ENCODE measurements around the gene PBX2.

DNA sequence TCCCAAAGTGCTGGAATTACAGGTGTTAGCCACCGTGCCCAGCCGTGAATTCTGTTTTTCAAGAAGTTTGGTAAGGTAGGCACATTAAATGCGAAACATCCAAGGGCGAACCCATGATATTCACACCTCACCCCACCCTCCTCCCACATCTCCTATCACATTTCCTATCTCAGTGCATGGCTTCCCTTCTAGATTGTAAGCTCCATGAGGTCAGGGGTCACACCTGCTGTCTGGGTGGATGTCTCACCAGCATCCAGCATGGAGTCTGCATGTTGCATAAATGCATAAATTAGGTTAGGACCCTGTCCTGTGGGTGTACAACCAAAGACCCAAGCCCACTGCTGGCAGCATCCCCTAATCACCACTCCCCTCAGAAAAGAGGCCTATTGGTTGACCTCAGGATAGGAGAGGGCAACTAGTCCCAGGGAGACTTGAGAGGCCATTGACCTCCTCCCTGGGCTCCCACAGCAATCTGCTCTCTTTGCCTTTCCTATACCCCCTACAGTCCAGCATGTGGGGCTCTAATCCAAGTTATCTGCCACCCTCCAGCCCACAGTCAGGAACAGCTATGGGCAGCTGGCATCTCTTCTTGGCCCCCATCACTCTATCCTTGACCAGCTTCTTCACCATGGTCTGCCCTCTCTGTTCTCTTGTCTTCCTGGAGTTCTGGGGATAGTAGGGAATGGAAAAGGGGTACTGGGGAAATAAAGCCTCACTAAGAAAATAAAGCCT is 42.4 kb downstream of the PBX2 start:
- TF ChIP-seq, protein P1, sequence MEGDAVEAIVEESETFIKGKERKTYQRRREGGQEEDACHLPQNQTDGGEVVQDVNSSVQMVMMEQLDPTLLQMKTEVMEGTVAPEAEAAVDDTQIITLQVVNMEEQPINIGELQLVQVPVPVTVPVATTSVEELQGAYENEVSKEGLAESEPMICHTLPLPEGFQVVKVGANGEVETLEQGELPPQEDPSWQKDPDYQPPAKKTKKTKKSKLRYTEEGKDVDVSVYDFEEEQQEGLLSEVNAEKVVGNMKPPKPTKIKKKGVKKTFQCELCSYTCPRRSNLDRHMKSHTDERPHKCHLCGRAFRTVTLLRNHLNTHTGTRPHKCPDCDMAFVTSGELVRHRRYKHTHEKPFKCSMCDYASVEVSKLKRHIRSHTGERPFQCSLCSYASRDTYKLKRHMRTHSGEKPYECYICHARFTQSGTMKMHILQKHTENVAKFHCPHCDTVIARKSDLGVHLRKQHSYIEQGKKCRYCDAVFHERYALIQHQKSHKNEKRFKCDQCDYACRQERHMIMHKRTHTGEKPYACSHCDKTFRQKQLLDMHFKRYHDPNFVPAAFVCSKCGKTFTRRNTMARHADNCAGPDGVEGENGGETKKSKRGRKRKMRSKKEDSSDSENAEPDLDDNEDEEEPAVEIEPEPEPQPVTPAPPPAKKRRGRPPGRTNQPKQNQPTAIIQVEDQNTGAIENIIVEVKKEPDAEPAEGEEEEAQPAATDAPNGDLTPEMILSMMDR (IDR thresholded peaks at IDR 0.05): no peak
- TF ChIP-seq POLR2A (IDR thresholded peaks at IDR 0.05): no peak

Data from prostate gland (tissue), 2 donors.